A204.1 (cell line): ENCODE results near the gene GRID2IP.

Experiments used
- FAIRE-seq: peaks from 2 replicates; lab custom pipeline; 2012; peaks lifted over from hg19 to GRCh38; lab: Jason Lieb, UNC

Gene GRID2IP

DNA sequence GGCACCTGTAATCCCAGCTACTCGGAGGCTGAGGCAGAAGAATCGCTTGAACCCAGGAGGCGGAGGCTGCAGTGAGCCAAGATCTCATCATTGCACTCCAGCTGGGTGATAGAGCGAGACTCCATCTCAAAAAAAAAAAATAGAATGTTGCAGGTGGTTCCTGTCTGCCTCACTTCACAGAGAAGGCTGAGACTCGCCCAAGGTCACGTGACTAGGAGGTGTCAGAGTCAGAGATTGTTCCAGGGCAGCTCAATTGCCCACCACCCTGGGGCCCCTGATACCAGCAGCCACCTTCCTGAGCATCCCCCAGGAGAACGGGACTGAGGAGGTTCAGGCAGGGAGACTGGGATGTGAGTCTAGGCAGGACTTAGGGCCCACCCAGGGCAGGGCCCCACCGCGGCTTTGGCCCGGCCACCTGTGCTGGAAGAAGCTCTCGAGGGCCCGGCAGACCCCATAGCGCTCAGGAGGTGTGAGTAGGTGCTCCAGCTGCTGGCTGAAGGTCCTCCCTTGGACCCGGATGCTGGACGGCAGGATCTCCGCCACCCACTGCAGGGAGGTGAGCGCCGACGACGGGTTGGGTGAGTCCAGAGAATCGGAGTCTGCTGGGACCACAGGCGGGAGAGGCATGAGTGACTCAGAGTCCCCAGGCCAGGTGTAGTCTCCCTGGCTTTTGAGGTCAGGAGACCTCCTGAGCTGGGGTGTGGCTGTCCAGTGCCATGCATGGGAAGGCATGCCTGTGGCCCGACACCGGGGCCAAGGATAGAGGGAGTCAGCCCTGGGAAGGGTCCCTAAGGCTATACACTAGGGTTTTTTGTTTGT lies 30.9 kb downstream of the GRID2IP start:
- FAIRE-seq = no peak

GRCh38 chr7:6516387-6516983 lies 34.8 kb downstream of the GRID2IP start:
- FAIRE-seq = peak; percentile 97

DNA sequence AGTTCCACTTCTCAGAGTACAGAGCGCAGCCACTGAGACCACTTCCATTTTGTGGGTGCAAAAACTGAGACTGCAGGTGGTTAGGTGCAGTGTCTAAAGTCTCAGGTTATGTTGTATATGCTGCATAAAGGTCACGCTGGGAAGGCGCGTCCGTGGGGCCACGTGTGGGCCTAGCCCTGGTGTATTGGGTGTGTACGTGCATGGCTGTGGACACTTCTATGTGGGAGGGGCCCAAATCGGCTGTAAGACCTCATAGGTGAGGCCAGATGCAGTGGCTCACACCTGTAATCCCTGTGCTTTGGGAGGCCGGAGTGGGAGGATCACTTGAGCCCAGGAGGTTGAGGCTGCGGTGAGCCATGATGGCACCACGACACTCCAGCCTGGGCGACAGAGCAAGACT lies 37.7 kb downstream of the GRID2IP start:
- FAIRE-seq = no peak

- no peak for FAIRE-seq
Measured at GRCh38 chr7:6512892-6513291, 38.4 kb downstream of the GRID2IP start.

DNA sequence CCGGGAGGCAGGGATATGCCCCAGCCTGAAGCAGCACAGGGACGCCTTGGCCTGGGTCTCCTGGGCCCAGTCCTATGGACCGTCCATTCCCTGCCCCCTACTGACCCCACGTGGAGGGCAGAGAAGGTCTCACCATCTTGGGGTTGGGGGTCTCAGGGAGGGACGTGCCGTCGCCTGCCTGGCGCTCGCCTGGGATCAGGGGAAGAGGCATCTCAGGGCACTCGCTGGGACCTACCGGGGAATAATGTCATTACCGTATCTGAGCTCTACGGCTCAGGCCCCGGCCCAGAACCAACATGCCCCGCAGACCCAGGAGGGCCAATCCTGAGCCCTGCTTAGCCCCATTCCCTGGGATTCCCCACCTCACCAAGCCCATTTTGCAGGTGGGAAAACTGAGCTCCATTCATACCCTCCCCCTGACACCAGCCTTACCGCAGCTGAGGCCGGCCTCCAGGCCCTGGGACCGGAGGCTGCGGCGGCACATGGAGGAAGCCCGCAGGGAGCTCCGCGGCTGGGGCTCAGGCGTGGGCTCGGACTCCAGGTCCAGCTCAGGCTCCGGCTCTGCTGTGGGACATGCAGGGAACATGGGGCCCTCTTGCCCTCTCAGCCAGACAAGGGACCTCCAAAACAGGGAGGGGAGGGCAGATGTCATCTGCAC lies 40.7 kb downstream of the GRID2IP start:
- FAIRE-seq = no peak

GRCh38 chr7:6508950-6509349 lies 42.3 kb downstream of the GRID2IP start:
- no peak for FAIRE-seq

DNA sequence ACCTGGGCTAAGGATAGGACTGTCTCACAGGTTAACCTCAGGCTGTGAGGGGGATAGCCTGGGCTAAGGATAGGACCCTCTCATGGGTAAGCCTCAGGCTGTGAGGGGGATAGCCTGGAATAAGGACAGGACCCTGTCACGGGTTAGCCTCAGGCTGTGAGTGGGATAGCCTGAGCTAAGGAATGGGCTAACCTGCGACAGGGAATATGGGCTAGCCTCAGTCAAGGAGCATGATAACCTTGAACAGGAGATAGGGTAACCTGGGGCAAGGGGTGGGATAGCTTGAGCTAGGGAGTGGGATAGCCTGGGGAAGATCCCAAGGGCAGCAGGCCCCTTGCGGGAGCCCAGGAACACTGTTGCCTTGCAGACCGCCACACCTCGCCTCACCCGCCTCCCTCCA lies 42.7 kb downstream of the GRID2IP start:
- FAIRE-seq = no peak

DNA sequence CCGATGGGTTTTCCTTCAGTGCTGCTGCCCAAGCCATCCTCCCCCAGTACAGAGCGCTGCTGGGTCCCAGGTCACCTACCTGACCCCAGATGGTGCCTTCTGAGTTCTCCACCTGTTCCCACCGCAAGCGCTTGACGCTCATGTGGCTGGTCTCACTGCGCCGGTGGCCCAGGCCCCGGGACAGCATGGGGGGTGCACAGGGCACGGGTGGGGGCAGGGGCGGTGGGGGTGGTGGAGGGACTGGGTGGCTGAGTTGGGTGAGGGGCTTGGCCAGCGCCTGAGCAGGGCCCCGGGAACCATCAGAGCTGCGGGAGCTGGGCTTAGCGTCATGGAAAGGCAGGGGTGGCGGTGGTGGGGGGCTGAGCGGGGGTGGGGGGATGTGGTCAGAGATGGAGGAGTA lies 43.4 kb downstream of the GRID2IP start:
- FAIRE-seq = no peak

GRCh38 chr7:6505685-6506559 lies 45.3 kb downstream of the GRID2IP start:
- no peak for FAIRE-seq

DNA sequence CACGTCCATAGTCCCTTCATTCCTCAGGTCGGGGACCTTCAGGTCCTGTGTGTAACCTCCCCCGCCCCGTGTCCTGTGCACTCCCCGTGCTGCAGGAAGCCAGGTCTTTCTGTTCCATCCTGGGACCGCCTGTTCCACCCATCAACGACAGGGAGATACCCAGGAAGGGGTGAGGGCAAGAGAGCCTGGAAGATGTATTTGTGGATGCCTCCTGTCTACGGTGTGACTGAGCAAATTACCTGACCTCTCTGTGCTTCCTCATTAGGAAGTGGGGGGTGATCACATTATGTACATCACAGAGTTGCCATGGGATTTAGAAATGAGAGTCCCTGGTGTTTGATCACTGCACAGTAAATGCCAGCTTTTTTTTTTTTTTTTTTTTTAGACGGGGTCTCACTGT lies 46.3 kb downstream of the GRID2IP start:
- no peak for FAIRE-seq

DNA sequence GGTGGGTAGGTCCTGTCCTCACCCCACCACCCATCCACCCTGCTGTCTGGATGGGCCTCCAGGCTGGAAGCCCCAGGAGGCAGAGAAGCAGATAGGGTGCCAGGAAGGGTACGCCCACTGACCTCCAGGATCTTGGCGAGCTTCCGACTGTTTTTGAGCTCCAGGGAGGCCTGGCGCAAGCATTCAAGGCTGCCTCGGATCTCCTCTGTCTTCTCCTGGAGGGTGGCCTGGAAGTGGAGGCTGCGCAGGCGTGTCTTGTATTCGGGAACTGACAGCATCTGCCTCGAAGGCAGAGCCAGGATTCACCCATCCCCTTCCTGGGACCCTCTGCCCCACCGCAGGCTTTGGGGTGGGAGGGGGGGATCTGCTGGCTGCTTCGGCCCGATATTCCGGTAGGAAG lies 48.4 kb downstream of the GRID2IP start:
- no peak for FAIRE-seq

DNA sequence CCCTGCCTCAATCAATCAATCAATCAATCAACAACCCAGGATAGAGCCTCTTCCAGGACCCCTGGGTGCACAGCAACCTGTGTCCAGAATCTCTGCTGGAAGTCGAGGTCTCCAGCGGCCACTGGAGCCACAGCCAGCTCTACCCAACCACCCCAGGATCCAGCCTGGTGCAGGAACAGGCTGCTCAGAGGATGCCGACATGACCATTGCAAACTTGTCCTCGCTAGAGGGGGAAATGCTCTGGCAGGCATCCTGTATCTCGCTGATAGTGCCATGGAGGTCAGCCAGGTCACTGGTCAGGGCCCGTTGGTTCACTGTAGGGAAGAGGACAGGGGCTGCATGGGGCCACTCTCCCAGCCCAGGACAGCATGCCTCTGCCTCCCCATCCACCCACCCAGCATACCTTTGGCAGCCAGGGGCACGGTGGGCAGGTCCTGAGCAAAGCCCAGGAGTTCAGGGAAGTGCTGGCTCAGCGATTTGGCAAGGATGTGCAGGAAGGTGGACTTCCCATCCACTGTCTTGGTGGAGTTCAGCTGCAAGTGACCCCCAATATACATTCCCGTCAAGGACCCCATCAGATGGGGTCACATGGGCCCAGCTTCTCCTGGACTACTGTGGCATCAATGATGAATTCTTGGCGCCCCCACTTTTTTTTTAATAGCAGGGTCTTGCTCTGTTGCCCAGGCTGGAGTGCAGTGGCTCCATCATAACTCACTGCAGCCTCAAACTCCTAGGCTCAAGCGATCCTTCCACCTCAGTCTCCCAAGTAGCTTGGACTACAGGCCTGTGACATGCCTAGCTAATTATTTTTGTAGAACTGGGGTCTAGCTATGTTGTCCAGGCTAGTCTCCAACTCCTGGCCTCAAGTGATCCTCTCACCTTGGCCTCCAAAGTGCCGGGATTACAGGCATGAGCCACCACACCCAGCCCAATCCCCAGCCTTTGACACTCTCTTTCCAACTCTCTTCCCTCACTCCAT lies 49.4 kb downstream of the GRID2IP start:
- FAIRE-seq = no peak

DNA sequence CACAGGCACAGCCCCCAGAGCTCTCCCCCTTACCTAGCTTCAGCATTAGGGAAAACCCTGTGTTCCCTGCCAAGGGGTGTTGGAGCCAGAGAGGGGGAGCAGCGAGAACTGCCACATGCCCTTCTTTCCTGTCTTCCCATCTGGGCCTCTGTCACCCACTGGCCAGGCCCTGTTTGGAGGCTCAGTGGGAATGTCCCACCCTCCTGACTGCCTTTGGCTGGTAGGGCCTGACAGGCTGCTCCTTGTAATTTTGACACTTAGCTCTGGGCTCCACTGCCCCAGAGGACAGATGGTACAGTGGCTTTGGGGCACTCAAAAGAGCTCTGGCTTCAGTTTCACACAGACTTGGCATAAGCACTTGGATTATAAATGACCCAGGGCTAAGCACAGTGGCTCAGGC lies 50.6 kb downstream of the GRID2IP start:
- no peak for FAIRE-seq

DNA sequence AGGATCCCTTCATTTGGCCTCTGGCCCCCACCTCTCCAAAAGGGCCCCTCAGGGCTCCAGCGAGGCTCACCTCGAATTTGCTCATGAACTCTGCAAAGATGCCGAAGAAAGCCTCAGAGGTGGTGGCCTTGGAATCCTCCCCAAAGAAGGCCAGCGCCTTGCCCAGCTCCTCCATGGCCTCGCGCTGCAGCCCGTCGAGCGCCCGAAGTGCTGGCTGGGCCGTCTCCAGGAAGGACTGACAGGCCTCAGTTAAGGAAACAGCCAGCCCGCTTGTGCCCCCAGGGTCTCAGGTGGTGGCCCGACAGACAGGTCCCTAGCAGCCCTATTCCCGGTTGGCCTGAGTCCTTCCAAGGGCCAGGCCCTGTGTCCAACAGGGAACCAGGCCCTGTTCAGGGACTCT lies 53.3 kb downstream of the GRID2IP start:
- FAIRE-seq = no peak

GRCh38 chr7:6497637-6497905 lies 53.7 kb downstream of the GRID2IP start:
- no peak for FAIRE-seq

DNA sequence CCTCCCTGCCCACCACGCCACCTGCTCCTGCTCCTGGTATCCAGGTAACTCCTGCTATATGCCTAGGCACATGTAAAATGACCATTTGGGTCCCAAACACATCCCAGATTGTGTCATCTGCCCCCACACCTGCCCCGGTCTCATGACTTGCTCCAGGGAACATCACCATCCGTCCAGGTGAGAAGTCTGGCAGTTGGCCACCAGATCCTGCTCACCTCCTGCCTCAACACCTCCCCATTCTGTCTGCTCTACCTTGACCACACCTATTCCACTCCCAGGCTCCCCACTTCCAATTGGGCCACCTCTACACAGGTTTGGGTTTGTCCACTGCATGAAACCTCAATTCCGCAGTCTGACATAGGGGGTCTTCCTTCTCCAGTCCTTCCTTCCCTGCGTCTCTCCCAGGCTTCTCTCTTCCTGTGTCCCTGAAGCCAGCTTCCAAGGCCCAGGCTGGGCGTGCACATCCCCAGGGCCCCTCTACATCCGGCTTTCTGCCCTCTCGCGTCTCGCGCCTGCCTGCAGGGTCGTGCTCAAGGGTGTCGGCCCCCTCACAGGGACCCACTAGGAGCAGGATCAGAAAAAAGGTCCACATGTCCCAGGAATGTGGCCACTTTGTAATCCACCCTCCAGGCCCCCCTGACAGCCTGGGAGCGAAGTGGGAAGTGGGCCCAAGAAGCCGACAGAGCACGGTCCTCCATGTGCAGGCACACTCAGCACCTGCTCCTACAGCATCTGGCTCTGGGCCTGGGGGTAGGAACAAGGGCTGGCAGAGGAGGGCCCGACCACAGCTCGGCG lies 54.2 kb downstream of the GRID2IP start:
- no peak for FAIRE-seq

DNA sequence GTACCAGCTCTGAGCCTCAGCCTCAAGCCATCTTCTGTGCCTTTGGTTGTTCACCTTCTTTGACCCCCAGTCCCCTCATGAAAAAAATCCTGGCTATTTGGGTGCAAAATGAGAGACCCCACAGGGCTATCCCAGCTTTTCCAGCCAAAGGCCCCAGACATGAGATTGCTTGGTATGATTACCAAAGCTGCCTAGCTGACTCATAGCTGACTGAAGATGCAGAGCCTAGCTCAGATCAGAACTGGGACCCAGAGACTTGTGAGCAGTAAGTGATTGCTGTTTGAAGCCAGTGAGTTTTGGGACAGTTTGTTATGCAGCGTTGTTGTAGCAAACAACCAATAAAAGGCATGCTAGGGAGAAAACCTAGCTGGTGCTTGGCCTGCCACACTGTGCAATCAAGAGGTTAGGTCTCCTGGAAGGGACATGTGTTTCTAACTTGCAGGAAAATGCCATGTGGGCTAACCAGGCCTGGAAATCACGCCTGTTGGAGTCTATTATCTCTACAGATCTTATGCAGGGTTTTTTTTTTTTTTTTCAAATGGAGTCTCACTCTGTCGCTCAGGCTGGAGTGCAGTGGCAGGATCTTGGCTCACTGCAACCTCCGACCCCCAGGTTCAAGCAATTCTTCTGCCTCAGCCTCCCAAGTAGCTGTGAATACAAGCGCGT lies 55.5 kb downstream of the GRID2IP start:
- no peak for FAIRE-seq

DNA sequence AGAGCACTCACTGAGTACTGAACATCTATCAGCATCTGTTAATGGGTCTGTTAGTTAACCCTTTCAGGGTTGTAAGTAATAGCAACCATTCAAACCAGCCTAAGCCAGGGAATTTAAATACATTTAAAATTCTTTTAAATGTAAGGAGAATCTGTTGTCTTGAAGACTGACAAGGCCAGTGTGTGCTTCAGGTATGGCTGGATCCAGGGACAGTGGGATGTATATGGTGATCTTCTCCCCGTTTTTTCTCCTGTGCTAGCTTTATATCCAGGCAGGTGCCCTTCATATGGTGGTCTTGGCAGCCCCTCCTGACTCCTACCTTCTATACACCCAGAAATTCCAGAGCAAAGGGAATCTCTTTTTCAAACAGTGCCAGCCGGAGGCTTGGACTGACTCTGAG lies 56.9 kb downstream of the GRID2IP start:
- no peak for FAIRE-seq

GRCh38 chr7:6491194-6491593 lies 60.1 kb downstream of the GRID2IP start:
- FAIRE-seq = no peak

- no peak for FAIRE-seq
Measured at GRCh38 chr7:6489612-6490011, 61.6 kb downstream of the GRID2IP start.
